Measurements from ENCODE around the gene ETF1.

GRCh38 chr5:138520971-138521370, 22.1 kb downstream of the ETF1 start:
- TF ChIP-seq, protein P1, sequence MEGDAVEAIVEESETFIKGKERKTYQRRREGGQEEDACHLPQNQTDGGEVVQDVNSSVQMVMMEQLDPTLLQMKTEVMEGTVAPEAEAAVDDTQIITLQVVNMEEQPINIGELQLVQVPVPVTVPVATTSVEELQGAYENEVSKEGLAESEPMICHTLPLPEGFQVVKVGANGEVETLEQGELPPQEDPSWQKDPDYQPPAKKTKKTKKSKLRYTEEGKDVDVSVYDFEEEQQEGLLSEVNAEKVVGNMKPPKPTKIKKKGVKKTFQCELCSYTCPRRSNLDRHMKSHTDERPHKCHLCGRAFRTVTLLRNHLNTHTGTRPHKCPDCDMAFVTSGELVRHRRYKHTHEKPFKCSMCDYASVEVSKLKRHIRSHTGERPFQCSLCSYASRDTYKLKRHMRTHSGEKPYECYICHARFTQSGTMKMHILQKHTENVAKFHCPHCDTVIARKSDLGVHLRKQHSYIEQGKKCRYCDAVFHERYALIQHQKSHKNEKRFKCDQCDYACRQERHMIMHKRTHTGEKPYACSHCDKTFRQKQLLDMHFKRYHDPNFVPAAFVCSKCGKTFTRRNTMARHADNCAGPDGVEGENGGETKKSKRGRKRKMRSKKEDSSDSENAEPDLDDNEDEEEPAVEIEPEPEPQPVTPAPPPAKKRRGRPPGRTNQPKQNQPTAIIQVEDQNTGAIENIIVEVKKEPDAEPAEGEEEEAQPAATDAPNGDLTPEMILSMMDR (IDR thresholded peaks at IDR 0.05; ENCODE audit: insufficient read depth, low read depth, low read length): no peak
- no peak for TF ChIP-seq EZH2 (IDR thresholded peaks at IDR 0.05; ENCODE audit: insufficient read depth, low read length)

All from astrocyte (in vitro differentiated cells and primary cell).